CMK (cell line): ENCODE results near the gene EFCAB6.

Source experiments
- DNase-seq: peaks from one replicate; pipeline ENCODE4 v3.0.0-alpha.2; 2010; ENCODE audit warnings: low read depth

The EFCAB6 gene

DNA sequence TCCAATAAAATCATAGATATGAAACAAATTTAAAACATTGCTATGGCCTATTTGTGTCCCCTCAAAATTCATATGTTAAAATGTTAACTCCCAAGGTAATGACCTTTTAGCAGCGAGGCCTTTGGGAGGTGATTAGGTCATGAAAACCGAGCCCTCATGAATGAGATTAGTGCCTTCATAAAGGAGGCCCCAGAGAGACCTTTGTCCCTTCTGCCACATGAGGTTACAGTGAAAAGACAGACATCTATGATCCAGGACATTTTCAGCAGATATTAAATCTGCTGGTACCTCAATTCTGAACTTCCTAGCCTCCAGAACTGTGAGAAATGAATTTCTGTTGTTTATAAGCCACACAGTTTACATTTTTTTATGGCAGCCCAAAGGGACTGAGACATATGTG, 228.6 kb downstream of the EFCAB6 start:
- no peak for DNase-seq

- DNase-seq: no peak
Measured at GRCh38 chr22:43582394-43582793, 229.7 kb downstream of the EFCAB6 start.

- DNase-seq: no peak
Measured at GRCh38 chr22:43580271-43580750, 231.8 kb downstream of the EFCAB6 start.

GRCh38 chr22:43574738-43575137, 237.4 kb downstream of the EFCAB6 start:
- no peak for DNase-seq

- no peak for DNase-seq
Measured at GRCh38 chr22:43572710-43573109, 239.4 kb downstream of the EFCAB6 start.

DNA sequence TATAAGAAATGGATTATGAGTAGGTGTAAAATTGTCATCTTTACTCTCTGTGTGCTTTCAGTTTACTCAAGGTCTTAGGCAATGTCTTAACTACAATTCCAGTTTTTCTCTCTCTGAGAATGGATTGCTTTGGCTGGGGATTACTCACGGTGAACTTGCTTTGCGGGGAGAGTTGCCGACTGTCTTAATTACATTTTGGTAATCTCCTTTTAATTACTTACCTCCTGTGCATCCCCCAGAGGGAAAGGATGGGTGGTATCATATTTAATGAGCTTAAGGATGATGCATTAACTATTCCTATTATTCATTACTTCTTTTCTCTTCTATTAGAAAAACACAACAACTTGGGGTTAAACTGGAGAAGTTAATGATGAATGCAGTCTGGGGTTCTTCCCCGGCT, 240.9 kb downstream of the EFCAB6 start:
- DNase-seq: no peak

- no peak for DNase-seq
Measured at GRCh38 chr22:43570531-43571165, 241.5 kb downstream of the EFCAB6 start.

DNA sequence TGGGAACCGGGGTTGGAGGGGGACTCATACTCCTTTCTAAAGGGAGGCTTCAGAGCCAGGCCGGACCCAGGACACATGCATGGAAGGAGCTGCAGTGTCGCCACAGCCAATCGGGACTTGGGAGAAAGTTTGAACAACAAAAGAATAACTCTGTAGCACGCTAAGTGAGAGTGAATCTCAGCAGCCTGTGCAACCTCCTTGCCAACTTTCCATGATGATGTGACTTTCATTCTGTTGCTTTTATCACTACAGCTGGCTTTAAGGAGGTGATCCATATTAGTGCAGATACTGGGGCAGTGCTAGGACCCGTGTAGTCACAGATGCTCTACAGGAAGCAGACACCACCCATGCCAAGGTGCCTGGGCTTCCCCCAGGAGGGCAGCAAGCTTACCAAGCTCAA, 243.0 kb downstream of the EFCAB6 start:
- DNase-seq: no peak

GRCh38 chr22:43567691-43568324, 244.3 kb downstream of the EFCAB6 start:
- DNase-seq: no peak

DNA sequence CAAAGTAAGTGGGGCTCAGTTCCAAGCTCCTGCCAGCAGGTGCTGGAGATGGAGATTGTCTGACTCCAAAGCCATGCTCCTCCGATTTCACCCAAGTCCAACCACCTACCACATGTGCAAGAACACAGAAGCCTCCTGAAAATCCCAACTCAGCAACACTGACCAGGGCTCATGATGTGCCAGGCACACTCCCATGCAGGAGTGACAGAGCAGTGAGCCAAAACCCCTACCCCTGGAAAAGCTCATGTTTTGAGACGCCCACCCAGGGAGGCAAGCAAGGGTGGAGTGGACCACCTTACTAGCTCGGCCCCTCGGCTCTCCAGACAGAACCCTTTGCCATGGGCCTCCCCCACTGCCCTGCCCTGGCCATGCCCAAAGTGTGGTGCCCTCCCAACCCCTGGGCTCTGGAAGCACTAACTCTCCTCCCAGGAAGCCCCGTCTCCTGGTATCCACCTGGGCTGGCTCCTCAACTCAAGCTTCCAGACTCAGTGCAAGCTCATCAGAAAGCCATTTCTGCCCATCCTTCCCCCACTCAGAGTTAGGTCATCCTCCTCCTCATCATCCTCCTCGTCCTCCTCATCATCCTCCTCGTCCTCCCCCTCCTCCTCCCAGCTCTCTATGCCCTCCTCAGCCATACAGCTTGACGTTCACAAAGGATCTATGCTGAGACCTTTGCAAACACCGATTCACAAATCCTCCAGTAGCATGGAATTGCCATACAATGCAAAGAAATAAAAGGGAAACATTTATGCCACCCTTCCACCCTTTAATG, 245.4 kb downstream of the EFCAB6 start:
- no peak for DNase-seq

- DNase-seq: no peak
Measured at GRCh38 chr22:43566021-43566420, 246.1 kb downstream of the EFCAB6 start.

DNA sequence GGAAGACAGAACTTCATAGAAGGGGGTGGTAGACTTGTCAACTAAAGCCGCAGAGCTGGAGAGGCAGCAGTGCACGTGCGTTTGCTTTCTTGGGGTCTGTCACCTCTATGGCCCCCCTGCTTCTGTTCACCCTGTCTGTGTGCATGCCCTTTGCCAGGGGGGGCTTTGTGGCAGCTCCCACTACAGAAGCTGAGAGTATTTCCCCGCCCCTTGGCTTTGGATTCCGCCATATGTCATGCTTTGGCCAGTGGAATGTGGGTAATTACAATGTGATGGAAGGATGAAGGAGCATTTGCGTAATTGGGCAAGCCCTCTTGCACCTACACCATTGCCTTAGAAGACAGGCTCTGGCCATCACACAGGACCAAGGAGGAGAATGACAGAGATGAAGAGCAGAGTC, 247.2 kb downstream of the EFCAB6 start:
- no peak for DNase-seq

GRCh38 chr22:43563571-43563970, 248.5 kb downstream of the EFCAB6 start:
- DNase-seq: no peak

DNA sequence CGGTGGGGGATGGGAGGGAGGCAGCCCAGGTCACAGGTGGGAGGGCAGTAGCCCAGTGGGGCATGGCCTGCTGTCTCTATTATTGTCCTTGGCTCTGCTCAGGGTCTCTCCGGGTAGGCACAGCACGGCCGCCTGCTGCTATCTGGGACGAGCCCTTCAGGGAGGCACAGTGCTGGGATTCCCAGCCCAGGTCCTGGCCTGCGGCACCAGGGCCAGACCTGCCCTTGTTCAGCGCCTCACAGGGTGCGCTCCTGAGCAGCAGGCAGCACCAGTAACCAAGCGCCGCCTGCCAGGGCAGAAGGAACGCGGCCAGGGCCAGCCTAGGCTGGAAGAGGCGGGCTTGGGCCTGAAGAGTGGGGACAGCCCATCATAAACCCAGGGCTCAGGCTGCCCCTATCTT, 249.3 kb downstream of the EFCAB6 start:
- no peak for DNase-seq

- no peak for DNase-seq
Measured at GRCh38 chr22:43561415-43562178, 250.5 kb downstream of the EFCAB6 start.

- no peak for DNase-seq
Measured at GRCh38 chr22:43560651-43561050, 251.5 kb downstream of the EFCAB6 start.

DNA sequence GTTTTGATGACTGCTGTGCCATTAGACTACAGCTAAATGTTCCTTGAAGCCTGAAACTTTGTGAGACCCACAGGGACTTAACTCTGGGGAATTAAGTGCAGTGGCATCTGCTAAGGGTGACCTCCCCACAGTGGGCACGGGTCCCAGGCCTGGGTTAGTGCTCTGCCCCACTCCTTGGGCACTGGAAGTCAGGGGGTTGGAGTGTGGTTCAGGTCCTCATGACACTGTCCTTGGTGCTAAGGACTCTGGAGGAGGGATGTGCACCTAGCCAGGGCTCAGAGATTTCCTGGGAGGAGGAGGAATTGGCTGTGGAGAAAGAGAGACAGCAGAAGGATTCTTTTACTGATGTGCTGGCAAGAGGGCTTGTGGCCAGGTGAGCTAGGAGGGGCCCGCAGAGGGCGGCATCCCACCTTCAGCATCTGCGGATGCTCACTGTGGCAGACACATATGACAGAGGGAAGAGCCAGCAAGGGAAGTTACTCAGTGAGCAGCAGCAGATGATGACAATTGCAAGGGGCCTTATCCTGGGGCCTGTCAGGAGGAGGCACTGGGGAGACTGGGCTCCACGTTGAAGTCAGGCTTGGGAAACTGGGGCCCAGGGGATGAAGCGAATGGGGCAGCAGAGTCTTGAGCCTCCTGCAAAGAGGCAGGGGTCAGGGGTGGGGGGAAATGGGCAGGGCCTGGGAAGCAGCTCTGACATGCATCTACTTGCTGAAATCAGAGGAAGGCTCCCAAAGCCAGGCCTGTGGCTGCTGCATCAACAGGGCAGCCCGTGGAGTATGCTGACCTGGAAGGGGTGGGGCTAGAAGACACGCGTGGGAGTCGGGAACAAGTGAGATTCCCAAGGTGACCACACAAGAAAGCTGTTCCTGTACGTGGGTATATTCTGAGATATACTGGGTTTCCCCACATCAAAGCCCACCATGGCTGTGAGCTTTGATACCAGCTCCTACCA, 256.3 kb downstream of the EFCAB6 start:
- no peak for DNase-seq

DNA sequence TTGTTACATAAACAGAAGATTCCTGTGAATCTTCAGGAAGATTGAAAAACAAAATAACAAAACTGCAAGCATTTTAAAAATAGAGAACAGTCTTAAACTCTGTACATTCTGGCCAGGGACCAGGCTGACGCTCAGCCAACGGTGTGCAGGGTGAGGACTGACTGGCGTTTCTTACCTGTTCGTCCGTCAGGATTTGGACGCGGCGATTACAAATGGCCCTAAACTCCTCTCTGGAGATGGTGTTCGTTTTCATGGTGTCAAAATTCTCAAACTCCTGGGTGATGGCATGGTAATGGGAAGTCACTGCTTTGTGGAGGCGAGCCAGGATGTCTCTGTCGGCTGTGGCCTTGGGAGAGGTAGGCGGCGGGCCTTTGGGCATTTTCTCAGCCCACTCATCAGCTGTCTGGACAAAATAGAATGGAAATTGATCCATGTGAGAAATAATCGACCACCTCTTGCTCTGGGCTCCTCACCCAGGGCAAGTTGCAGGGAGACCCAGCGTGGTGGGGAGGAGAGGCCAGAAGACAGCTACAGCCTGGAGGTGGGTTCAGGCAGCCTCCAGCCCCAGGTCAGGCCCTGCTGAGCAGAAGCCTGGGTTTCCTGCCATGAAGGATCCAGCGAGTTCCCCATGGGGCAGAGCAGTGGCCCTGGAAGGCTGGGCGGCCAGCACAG, 257.3 kb downstream of the EFCAB6 start:
- DNase-seq: no peak

- DNase-seq: no peak
Measured at GRCh38 chr22:43554259-43554636, 257.9 kb downstream of the EFCAB6 start.

- no peak for DNase-seq
Measured at GRCh38 chr22:43553451-43554258, 258.4 kb downstream of the EFCAB6 start.
